Progenitor cell of endocrine pancreas (in vitro differentiated cells): Measurements from ENCODE around the gene YARS2. TPM values are rescaled to one million over a fixed set of nuclear protein-coding genes. Genes with fewer than 3 reads are reported as not detected.

Experiments used
- DNase-seq: peaks from one replicate; pipeline ENCODE4 v3.0.0; 2021; ENCODE audit warnings: low spot score; ENCODE audit not compliant: unreplicated experiment
- H3K27ac Mint-ChIP-seq: 2 replicates; pipeline ENCODE4 v1.8.0; 2021; ENCODE audit warnings: mild to moderate bottlenecking, moderate library complexity, mixed read lengths
- H3K27me3 Mint-ChIP-seq: 2 replicates; pipeline ENCODE4 v1.8.0; 2021; ENCODE audit warnings: mixed read lengths
- H3K36me3 Mint-ChIP-seq: 2 replicates; pipeline ENCODE4 v1.8.0; 2022; ENCODE audit warnings: mixed read lengths; ENCODE audit not compliant: insufficient read depth
- H3K4me1 Mint-ChIP-seq: 2 replicates; pipeline ENCODE4 v1.8.0; 2021; ENCODE audit warnings: low read depth, mixed read lengths
- H3K4me3 Mint-ChIP-seq: 2 replicates; pipeline ENCODE4 v1.8.0; 2021; ENCODE audit warnings: low read depth, mild to moderate bottlenecking, moderate library complexity, mixed read lengths
- H3K9me3 Mint-ChIP-seq: 2 replicates; pipeline ENCODE4 v1.8.0; 2021; ENCODE audit warnings: low read depth, mixed read lengths
- CTCF ChIP-seq: fragments of 200-600 bp; sonication (generic); IDR thresholded peaks from one replicate; pipeline ENCODE4 v1.5.0; 2021; ENCODE audit warnings: antibody characterized with exemption, mild to moderate bottlenecking; ENCODE audit not compliant: unreplicated experiment
- total RNA-seq: library from RNA; stranded (reverse); gene quantifications from 2 replicates; pipeline ENCODE4 v1.2.1, GENCODE V29; 2021

The YARS2 gene
- total RNA-seq, 1 donor from 2014 or later = 40.5 TPM

GRCh38 chr12:32739279-32739678 is 16.4 kb downstream of the YARS2 start:
- no peak for TF ChIP-seq CTCF
- no peak for DNase-seq
- peaks cover 3% of the 10 kb centered on the region for H3K4me1 Mint-ChIP-seq
- H3K27ac Mint-ChIP-seq = peak overlapping the region; percentile 1
- H3K4me3 Mint-ChIP-seq = no peak overlapping the region
- no peaks in the 10 kb centered on the region for H3K9me3 Mint-ChIP-seq
- H3K36me3 Mint-ChIP-seq = peaks cover 26% of the 10 kb centered on the region
- no peaks in the 10 kb centered on the region for H3K27me3 Mint-ChIP-seq

GRCh38 chr12:32737715-32738114 is 18.0 kb downstream of the YARS2 start:
- Mint-ChIP-seq H3K27ac (peak overlapping the region; percentile 55), H3K36me3 (peaks cover 24% of the 10 kb centered on the region), H3K27me3 (no peaks in the 10 kb centered on the region), H3K4me3 (no peak overlapping the region), H3K4me1 (peaks cover 3% of the 10 kb centered on the region), H3K9me3 (no peaks in the 10 kb centered on the region)
- no peak for DNase-seq
- TF ChIP-seq CTCF = no peak

- DNase-seq = no peak
- Mint-ChIP-seq H3K27ac (peak overlapping the region; percentile 55), H3K4me1 (peaks cover 3% of the 10 kb centered on the region), H3K36me3 (peaks cover 23% of the 10 kb centered on the region), H3K27me3 (no peaks in the 10 kb centered on the region), H3K4me3 (no peak overlapping the region), H3K9me3 (no peaks in the 10 kb centered on the region)
- TF ChIP-seq CTCF = no peak
Observed at GRCh38 chr12:32736445-32736844, 19.3 kb downstream of the YARS2 start.

GRCh38 chr12:32734952-32735351 is 20.7 kb downstream of the YARS2 start:
- DNase-seq = no peak
- peaks cover 3% of the 10 kb centered on the region for H3K4me1 Mint-ChIP-seq
- H3K36me3 Mint-ChIP-seq = peaks cover 22% of the 10 kb centered on the region
- H3K9me3 Mint-ChIP-seq = no peaks in the 10 kb centered on the region
- H3K27ac Mint-ChIP-seq = no peak overlapping the region
- no peak for TF ChIP-seq CTCF
- H3K4me3 Mint-ChIP-seq = no peak overlapping the region
- H3K27me3 Mint-ChIP-seq = no peaks in the 10 kb centered on the region

- Mint-ChIP-seq H3K27ac (peak overlapping the region; percentile 12), H3K27me3 (no peaks in the 10 kb centered on the region), H3K4me1 (no peaks in the 10 kb centered on the region), H3K4me3 (no peak overlapping the region), H3K9me3 (no peaks in the 10 kb centered on the region), H3K36me3 (peaks cover 35% of the 10 kb centered on the region)
- no peak for DNase-seq
- no peak for TF ChIP-seq CTCF
Observed at GRCh38 chr12:32727237-32727636, 28.5 kb downstream of the YARS2 start.
